ENCODE measurements around the gene RALA. TPM values are rescaled to one million over a fixed set of nuclear protein-coding genes. Genes with fewer than 3 reads are reported as not detected.

The RALA gene
- total and polyA plus RNA-seq, 2 of the 13 experiments (the other 11 are each of a cell fraction or from before 2014, with no cell fraction given): 11.8 to 19.5 TPM

DNA sequence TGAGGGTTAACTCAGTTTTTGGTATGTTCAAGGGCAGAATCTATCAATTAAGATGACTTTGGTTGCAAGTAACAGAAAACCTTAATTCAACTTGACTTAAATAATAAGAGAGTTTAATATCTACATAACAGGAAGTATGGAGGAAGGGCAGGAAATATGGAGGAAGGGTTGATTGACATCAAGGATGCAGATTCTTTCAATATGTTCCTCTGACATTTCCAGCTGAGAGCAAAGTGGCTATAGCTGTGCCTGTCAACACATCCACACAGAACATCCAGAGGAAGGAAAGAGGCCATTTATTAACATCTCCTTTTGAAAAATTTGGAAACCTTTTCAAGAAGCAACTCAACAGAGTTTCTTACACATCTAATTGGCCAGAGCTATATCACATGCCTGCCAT is 19.4 kb upstream of the RALA start (continued):
- TF ChIP-seq REST (IDR thresholded peaks at IDR 0.05; ENCODE audit: borderline replicate concordance in 1 of 2, low read depth in 1 of 2, low read length in 2 of 2): no peak
- TF ChIP-seq IRX3 (CRISPR knock-in tag; IDR thresholded peaks at IDR 0.05; ENCODE audit: borderline replicate concordance, low read depth): no peak
- TF ChIP-seq CHD4 (IDR thresholded peaks at IDR 0.05; ENCODE audit: borderline replicate concordance, low read length): no peak
- TF ChIP-seq, protein P1, sequence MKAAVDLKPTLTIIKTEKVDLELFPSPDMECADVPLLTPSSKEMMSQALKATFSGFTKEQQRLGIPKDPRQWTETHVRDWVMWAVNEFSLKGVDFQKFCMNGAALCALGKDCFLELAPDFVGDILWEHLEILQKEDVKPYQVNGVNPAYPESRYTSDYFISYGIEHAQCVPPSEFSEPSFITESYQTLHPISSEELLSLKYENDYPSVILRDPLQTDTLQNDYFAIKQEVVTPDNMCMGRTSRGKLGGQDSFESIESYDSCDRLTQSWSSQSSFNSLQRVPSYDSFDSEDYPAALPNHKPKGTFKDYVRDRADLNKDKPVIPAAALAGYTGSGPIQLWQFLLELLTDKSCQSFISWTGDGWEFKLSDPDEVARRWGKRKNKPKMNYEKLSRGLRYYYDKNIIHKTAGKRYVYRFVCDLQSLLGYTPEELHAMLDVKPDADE (CRISPR knock-in tag; IDR thresholded peaks at IDR 0.05): no peak

- no peak for FAIRE-seq
- in situ Hi-C loops (cut with HindIII; ENCODE audit: extremely low pct_ligation_motif_present, low pct_unique_long_range_greater_than_20kb) (no loop called here), intact Hi-C loops (cut with micrococcal nuclease; ENCODE audit: unreplicated experiment) (no loop called here)
- Histone ChIP-seq H3K27ac (ENCODE audit: extremely low read length, insufficient read depth, low read length) (no peak overlapping the region), H4K20me1 (ENCODE audit: insufficient read depth, low read length) (no peaks in the 10 kb centered on the region), H3K4me3 (replicated peaks in 1 of 3; ENCODE audit: insufficient read depth in 1 of 3, low read depth in 2 of 3, low read length in 3 of 3) (no peak overlapping the region), H3K27me3 (ENCODE audit: control insufficient read depth in 1 of 2, insufficient read depth in 2 of 2, low read length in 2 of 2) (no peaks in the 10 kb centered on the region; a peak in 1 of 5 replicates), H3K79me2 (ENCODE audit: insufficient read depth, low read length) (no peaks in the 10 kb centered on the region), H3K4me1 (ENCODE audit: insufficient read depth, low read length) (no peaks in the 10 kb centered on the region), H2AFZ (ENCODE audit: low read length) (no peak overlapping the region), H3K9ac (ENCODE audit: insufficient read depth, low read depth, low read length) (no peak overlapping the region), H3K9me3 (ENCODE audit: low read length) (no peaks in the 10 kb centered on the region), H3K4me2 (ENCODE audit: low read depth, low read length) (no peak overlapping the region), H3K36me3 (replicated peaks in 1 of 2; ENCODE audit: control insufficient read depth in 1 of 2, insufficient read depth in 2 of 2, low read length in 2 of 2) (no peaks in the 10 kb centered on the region)
- no peak for ATAC-seq
- WGBS (ENCODE audit: low lambda C conversion rate): 88% methylated on average over 1 of the region's 1 CpG
- no peak for DNase-seq (ENCODE audit: low spot score)
- no TSS peak for BruUV-seq (replicated peaks)
- POLR2A ChIA-PET: interaction anchor here (0.9 kb wide), 1 partner anchor 18 kb away, joined by 4 read pairs; no protein-coding TSS in a partner anchor
- CTCF ChIA-PET (ENCODE audit: low intra/inter-chr PET ratio, low total read pairs): no interaction called here
- TF ChIP-seq CCAR2 (optimal IDR thresholded peaks at IDR 0.05; ENCODE audit: low read depth, low read length) (no peak), ZNF75D (CRISPR knock-in tag; IDR thresholded peaks at IDR 0.05; ENCODE audit: borderline replicate concordance) (no peak), ZNF484 (CRISPR knock-in tag; IDR thresholded peaks at IDR 0.05; ENCODE audit: borderline replicate concordance, low read depth) (no peak), ARHGAP35 (CRISPR knock-in tag; IDR thresholded peaks at IDR 0.05; ENCODE audit: borderline replicate concordance) (no peak), FOXP4 (CRISPR knock-in tag; IDR thresholded peaks at IDR 0.05) (no peak), FOXM1 (CRISPR knock-in tag; IDR thresholded peaks at IDR 0.05) (no peak)
- TF ChIP-seq, protein P2, sequence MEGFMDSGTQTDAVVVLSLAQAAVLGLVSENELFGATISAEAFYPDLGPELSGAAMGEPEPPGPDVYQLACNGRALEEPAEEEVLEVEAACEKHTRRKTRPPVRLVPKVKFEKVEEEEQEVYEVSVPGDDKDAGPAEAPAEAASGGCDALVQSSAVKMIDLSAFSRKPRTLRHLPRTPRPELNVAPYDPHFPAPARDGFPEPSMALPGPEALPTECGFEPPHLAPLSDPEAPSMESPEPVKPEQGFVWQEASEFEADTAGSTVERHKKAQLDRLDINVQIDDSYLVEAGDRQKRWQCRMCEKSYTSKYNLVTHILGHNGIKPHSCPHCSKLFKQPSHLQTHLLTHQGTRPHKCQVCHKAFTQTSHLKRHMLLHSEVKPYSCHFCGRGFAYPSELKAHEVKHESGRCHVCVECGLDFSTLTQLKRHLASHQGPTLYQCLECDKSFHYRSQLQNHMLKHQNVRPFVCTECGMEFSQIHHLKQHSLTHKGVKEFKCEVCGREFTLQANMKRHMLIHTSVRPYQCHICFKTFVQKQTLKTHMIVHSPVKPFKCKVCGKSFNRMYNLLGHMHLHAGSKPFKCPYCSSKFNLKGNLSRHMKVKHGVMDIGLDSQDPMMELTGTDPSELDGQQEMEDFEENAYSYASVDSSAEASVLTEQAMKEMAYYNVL (CRISPR knock-in tag; IDR thresholded peaks at IDR 0.05; ENCODE audit: borderline replicate concordance): no peak
Measured at GRCh38 chr7:39605087-39605486, 18.3 kb upstream of the RALA start.
